GM18858 (cell line): ENCODE results near the gene CDHR3.

Experiments used
- ATAC-seq: cut with Tn5 transposase; IDR thresholded peaks from one replicate; pipeline ENCODE4 v1.9.1; 2021; ENCODE audit not compliant: unreplicated experiment

The CDHR3 gene

GRCh38 chr7:106047818-106048705, 85.0 kb downstream of the CDHR3 start:
- no peak for ATAC-seq

GRCh38 chr7:106048706-106049020, 85.6 kb downstream of the CDHR3 start:
- ATAC-seq = no peak

- no peak for ATAC-seq
Measured at GRCh38 chr7:106049139-106049752, 86.2 kb downstream of the CDHR3 start.

- ATAC-seq = no peak
Measured at GRCh38 chr7:106050002-106050745, 87.1 kb downstream of the CDHR3 start.

- no peak for ATAC-seq
Measured at GRCh38 chr7:106050746-106051117, 87.7 kb downstream of the CDHR3 start.

GRCh38 chr7:106052681-106053080, 89.6 kb downstream of the CDHR3 start:
- ATAC-seq = no peak

GRCh38 chr7:106053109-106053508, 90.0 kb downstream of the CDHR3 start:
- no peak for ATAC-seq

GRCh38 chr7:106054156-106054910, 91.3 kb downstream of the CDHR3 start:
- ATAC-seq = no peak

- ATAC-seq = no peak
Measured at GRCh38 chr7:106054971-106055532, 92.0 kb downstream of the CDHR3 start.

- peak; percentile 31 for ATAC-seq
Measured at GRCh38 chr7:106056513-106057203, 93.6 kb downstream of the CDHR3 start.

- no peak for ATAC-seq
Measured at GRCh38 chr7:106057204-106057961, 94.3 kb downstream of the CDHR3 start.

GRCh38 chr7:106057962-106058927, 95.2 kb downstream of the CDHR3 start:
- peak; percentile 45 for ATAC-seq

GRCh38 chr7:106058928-106059324, 95.9 kb downstream of the CDHR3 start:
- no peak for ATAC-seq

- no peak for ATAC-seq
Measured at GRCh38 chr7:106059556-106059955, 96.5 kb downstream of the CDHR3 start.

GRCh38 chr7:106060394-106060920, 97.4 kb downstream of the CDHR3 start:
- no peak for ATAC-seq

GRCh38 chr7:106061301-106061979, 98.4 kb downstream of the CDHR3 start:
- ATAC-seq = peak; percentile 26

GRCh38 chr7:106062006-106062405, 98.9 kb downstream of the CDHR3 start:
- no peak for ATAC-seq

- ATAC-seq = no peak
Measured at GRCh38 chr7:106062521-106062931, 99.5 kb downstream of the CDHR3 start.
